ENCODE results near the gene SULF2. TPM values are rescaled to one million over a fixed set of nuclear protein-coding genes. Genes with fewer than 3 reads are reported as not detected.
A peak's percentile ranks its signal among the peaks of the same experiment; 100 is the strongest.

The SULF2 gene
- total and polyA plus RNA-seq, 2 of the 13 experiments (the other 11 are each of a cell fraction or from before 2014, with no cell fraction given): 7.2 to 50.9 TPM

DNA sequence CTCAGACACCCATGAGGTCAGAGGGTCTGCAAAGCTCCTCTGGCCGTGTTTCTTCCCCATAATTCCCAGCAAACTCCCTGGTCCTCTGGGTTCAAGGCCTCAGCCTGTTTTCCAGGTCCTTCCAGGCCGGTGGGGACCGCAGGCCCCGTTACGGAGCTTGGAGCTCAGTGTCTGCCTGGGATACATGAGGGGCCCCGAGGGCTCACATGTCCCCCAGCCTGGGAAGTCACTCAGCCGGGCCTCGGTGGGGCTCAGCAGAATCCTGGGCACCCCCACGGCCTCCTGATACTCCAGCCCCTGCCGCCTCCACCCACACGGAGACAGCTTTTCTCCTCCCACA, 3.4 kb upstream of the SULF2 start (continued):
- TF ChIP-seq, protein P1, sequence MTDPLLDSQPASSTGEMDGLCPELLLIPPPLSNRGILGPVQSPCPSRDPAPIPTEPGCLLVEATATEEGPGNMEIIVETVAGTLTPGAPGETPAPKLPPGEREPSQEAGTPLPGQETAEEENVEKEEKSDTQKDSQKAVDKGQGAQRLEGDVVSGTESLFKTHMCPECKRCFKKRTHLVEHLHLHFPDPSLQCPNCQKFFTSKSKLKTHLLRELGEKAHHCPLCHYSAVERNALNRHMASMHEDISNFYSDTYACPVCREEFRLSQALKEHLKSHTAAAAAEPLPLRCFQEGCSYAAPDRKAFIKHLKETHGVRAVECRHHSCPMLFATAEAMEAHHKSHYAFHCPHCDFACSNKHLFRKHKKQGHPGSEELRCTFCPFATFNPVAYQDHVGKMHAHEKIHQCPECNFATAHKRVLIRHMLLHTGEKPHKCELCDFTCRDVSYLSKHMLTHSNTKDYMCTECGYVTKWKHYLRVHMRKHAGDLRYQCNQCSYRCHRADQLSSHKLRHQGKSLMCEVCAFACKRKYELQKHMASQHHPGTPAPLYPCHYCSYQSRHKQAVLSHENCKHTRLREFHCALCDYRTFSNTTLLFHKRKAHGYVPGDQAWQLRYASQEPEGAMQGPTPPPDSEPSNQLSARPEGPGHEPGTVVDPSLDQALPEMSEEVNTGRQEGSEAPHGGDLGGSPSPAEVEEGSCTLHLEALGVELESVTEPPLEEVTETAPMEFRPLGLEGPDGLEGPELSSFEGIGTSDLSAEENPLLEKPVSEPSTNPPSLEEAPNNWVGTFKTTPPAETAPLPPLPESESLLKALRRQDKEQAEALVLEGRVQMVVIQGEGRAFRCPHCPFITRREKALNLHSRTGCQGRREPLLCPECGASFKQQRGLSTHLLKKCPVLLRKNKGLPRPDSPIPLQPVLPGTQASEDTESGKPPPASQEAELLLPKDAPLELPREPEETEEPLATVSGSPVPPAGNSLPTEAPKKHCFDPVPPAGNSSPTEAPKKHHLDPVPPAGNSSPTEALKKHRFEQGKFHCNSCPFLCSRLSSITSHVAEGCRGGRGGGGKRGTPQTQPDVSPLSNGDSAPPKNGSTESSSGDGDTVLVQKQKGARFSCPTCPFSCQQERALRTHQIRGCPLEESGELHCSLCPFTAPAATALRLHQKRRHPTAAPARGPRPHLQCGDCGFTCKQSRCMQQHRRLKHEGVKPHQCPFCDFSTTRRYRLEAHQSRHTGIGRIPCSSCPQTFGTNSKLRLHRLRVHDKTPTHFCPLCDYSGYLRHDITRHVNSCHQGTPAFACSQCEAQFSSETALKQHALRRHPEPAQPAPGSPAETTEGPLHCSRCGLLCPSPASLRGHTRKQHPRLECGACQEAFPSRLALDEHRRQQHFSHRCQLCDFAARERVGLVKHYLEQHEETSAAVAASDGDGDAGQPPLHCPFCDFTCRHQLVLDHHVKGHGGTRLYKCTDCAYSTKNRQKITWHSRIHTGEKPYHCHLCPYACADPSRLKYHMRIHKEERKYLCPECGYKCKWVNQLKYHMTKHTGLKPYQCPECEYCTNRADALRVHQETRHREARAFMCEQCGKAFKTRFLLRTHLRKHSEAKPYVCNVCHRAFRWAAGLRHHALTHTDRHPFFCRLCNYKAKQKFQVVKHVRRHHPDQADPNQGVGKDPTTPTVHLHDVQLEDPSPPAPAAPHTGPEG (CRISPR knock-in tag; IDR thresholded peaks at IDR 0.05): no peak
- TF ChIP-seq, protein P2, sequence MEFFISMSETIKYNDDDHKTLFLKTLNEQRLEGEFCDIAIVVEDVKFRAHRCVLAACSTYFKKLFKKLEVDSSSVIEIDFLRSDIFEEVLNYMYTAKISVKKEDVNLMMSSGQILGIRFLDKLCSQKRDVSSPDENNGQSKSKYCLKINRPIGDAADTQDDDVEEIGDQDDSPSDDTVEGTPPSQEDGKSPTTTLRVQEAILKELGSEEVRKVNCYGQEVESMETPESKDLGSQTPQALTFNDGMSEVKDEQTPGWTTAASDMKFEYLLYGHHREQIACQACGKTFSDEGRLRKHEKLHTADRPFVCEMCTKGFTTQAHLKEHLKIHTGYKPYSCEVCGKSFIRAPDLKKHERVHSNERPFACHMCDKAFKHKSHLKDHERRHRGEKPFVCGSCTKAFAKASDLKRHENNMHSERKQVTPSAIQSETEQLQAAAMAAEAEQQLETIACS (CRISPR knock-in tag; IDR thresholded peaks at IDR 0.05): no peak

DNA sequence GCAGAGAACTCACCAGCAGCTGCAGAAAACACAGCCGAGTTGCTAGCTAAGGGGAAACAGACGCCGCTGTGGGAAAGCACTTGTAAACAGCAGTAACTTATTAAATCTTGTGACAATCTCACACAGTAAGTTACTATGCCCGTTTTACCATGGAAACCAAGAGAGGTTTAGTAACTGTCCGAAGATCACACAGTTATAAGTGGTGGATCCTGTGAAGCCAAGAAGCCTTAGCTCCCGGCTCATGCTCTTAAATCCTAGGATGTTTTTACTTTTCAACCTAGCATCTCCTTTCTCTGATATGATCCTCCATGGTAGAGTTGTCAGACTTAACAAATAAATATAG, 1.5 kb upstream of the SULF2 start:
- ATAC-seq (no peak; the same call in 2 of the 3 replicates), DNase-seq (ENCODE audit: low spot score) (no peak), FAIRE-seq (peak; percentile 8)
- POLR2A ChIA-PET: interaction anchor here (1.1 kb wide), 1 partner anchor 834 kb away, joined by 3 read pairs; no protein-coding TSS in a partner anchor
- H3K4me3 ChIP-seq (replicated peaks in 1 of 3; ENCODE audit: insufficient read depth in 1 of 3, low read depth in 2 of 3, low read length in 3 of 3): peak overlapping the region in 2 of 3 experiments; percentile 53 to 76; a peak in 2 of 6 replicates
- CTCF ChIA-PET (ENCODE audit: low intra/inter-chr PET ratio, low total read pairs): interaction anchor here (1.2 to 2.3 kb wide), 3 partner anchors 109 to 834 kb away, joined by 4 to 30 read pairs (median 4); no protein-coding TSS in a partner anchor
- H3K27me3 ChIP-seq (ENCODE audit: control insufficient read depth in 1 of 2, insufficient read depth in 2 of 2, low read length in 2 of 2): peaks cover 6 to 52% of the 10 kb centered on the region in 2 experiments; a peak in 4 of 5 replicates
- intact Hi-C loops (cut with micrococcal nuclease; ENCODE audit: unreplicated experiment): loop anchor here (1.0 to 5.0 kb wide), 4 partner anchors 61 to 835 kb away; no protein-coding TSS in a partner anchor
- no peak overlapping the region for H2AFZ ChIP-seq (ENCODE audit: low read length)
- in situ Hi-C loops (cut with HindIII; ENCODE audit: extremely low pct_ligation_motif_present, low pct_unique_long_range_greater_than_20kb): loop anchor here (5.0 kb wide), 1 partner anchor 836 kb away; no protein-coding TSS in a partner anchor
- H3K79me2 ChIP-seq (ENCODE audit: insufficient read depth, low read length): no peaks in the 10 kb centered on the region
- H3K4me2 ChIP-seq (ENCODE audit: low read depth, low read length): peak overlapping the region; percentile 100
- TSS peak; percentile 73 for BruUV-seq (replicated peaks)
- no peak overlapping the region for H3K9ac ChIP-seq (ENCODE audit: insufficient read depth, low read depth, low read length)
- no peaks in the 10 kb centered on the region for H3K36me3 ChIP-seq (replicated peaks in 1 of 2; ENCODE audit: control insufficient read depth in 1 of 2, insufficient read depth in 2 of 2, low read length in 2 of 2)
- H3K4me1 ChIP-seq (ENCODE audit: insufficient read depth, low read length): peaks cover 42% of the 10 kb centered on the region
- 3% methylated on average over 6 of the region's 6 CpGs for WGBS (ENCODE audit: low lambda C conversion rate)
- H4K20me1 ChIP-seq (ENCODE audit: insufficient read depth, low read length): no peaks in the 10 kb centered on the region
- no peaks in the 10 kb centered on the region for H3K9me3 ChIP-seq (ENCODE audit: low read length)
- H3K27ac ChIP-seq (ENCODE audit: extremely low read length, insufficient read depth, low read length): no peak overlapping the region
- TF ChIP-seq ZNF878 (CRISPR knock-in tag; IDR thresholded peaks at IDR 0.05) (0 out of 2 replicates have a peak, but pooled peaks have one; percentile 41), ZFP41 (CRISPR knock-in tag; IDR thresholded peaks at IDR 0.05; ENCODE audit: borderline replicate concordance) (0 out of 2 replicates have a peak, but pooled peaks have one; percentile 4), SATB2 (CRISPR knock-in tag; IDR thresholded peaks at IDR 0.05) (no peak), ISL2 (CRISPR knock-in tag; IDR thresholded peaks at IDR 0.05) (no peak), ZNF788 (CRISPR knock-in tag; IDR thresholded peaks at IDR 0.05; ENCODE audit: borderline replicate concordance) (0 out of 2 replicates have a peak, but pooled peaks have one; percentile 48), ZBTB7A (CRISPR knock-in tag; IDR thresholded peaks at IDR 0.05) (0 out of 2 replicates have a peak, but pooled peaks have one; percentile 1), NFIC (IDR thresholded peaks at IDR 0.05; ENCODE audit: low read length) (no peak), ZNF883 (CRISPR knock-in tag; IDR thresholded peaks at IDR 0.05; ENCODE audit: not compliant biosample characterization) (no peak), BRF2 (CRISPR knock-in tag; IDR thresholded peaks at IDR 0.05) (no peak), TBX2 (CRISPR knock-in tag; IDR thresholded peaks at IDR 0.05; ENCODE audit: borderline replicate concordance) (peak; percentile 40), ZNF83 (CRISPR knock-in tag; IDR thresholded peaks at IDR 0.05; ENCODE audit: borderline replicate concordance) (no peak)

All from HepG2 (cell line).